Common myeloid progenitor, CD34-positive (primary cell): ENCODE measurements around the gene NOD1.
"Not testable (repeated sequence)": the region's sequence is repeated elsewhere in the genome, so short reads cannot be mapped to it uniquely, and the experiment has no call there.

ENCODE experiments used
- CTCF ChIA-PET: fragments of 350-600 bp; sonication (Branson Sonifier 250); formaldehyde crosslinking; loops from one replicate; lab custom pipeline; 2021; ENCODE audit warnings: antibody characterized with exemption; lab: Charles Lee
- POLR2A ChIA-PET: fragments of 350-600 bp; sonication (Branson Sonifier 250); formaldehyde crosslinking; loops from one replicate; lab custom pipeline; 2021; ENCODE audit warnings: antibody characterized with exemption; lab: Charles Lee
- DNase-seq, 3 donors: peaks; one replicate each; pipeline versions ENCODE4 v3.0.0 to v3.0.0-alpha.2; 2013
- H3K27ac ChIP-seq, 2 experiments: 1 replicate in 1 of 2; 2 replicates in 1 of 2; pipeline ENCODE4 v1.7.0; 2013; ENCODE audit warnings: inconsistent platforms in 2 of 2, low read length in 2 of 2, mild to moderate bottlenecking in 2 of 2, low read depth in 1 of 2, moderate library complexity in 1 of 2; ENCODE audit not compliant: severe bottlenecking in 2 of 2, insufficient read depth in 1 of 2, poor library complexity in 1 of 2
- H3K27me3 ChIP-seq, 5 experiments: replicated peaks in 2 of 5; 1 replicate in 3 of 5; 2 replicates in 2 of 5; pipeline versions ENCODE4 v1.6.1 to v1.7.0; 2013; ENCODE audit warnings: low read length in 4 of 5, mild to moderate bottlenecking in 2 of 5, moderate library complexity in 2 of 5, inconsistent platforms in 1 of 5; ENCODE audit not compliant: insufficient read depth in 5 of 5, control insufficient read depth in 4 of 5
- H3K36me3 ChIP-seq, 4 experiments: 1 replicate in 2 of 4; 2 replicates in 2 of 4; pipeline versions ENCODE4 v1.6.1 to v1.7.0; 2013; ENCODE audit warnings: low read length in 3 of 4, control low read depth in 1 of 4, mild to moderate bottlenecking in 1 of 4; ENCODE audit not compliant: control insufficient read depth in 4 of 4, insufficient read depth in 4 of 4
- H3K4me1 ChIP-seq, 4 experiments: 1 replicate in 3 of 4; 2 replicates in 1 of 4; pipeline versions ENCODE4 v1.6.1 to v1.7.1; 2013; ENCODE audit warnings: low read length in 3 of 4, mild to moderate bottlenecking in 3 of 4, control low read depth in 1 of 4, inconsistent platforms in 1 of 4, moderate library complexity in 1 of 4; ENCODE audit not compliant: control insufficient read depth in 4 of 4, insufficient read depth in 4 of 4; ENCODE audit errors: control extremely low read depth in 1 of 4
- H3K4me3 ChIP-seq, 7 experiments: 1 replicate in 4 of 7; 2 replicates in 3 of 7; pipeline versions ENCODE4 v1.5.1 to v1.7.0; 2013; ENCODE audit warnings: mild to moderate bottlenecking in 7 of 7, low read length in 6 of 7, moderate library complexity in 6 of 7, inconsistent platforms in 2 of 7, low read depth in 2 of 7, control low read depth in 1 of 7; ENCODE audit not compliant: insufficient read depth in 4 of 7, control insufficient read depth in 1 of 7; ENCODE audit errors: extremely low read depth in 1 of 7
- H3K9me3 ChIP-seq, 5 experiments: 1 replicate in 4 of 5; 2 replicates in 1 of 5; pipeline versions ENCODE4 v1.6.1 to v1.7.1; 2013; ENCODE audit warnings: low read length in 4 of 5, mild to moderate bottlenecking in 2 of 5, inconsistent platforms in 1 of 5, low read depth in 1 of 5, moderate library complexity in 1 of 5; ENCODE audit not compliant: control insufficient read depth in 4 of 5, insufficient read depth in 2 of 5; ENCODE audit errors: control extremely low read depth in 1 of 5
- WGBS: methylation state at CpG from one replicate; pipeline ENCODE4 v1.1.5; 2013; ENCODE audit not compliant: insufficient coverage; 5-methylcytosine and 5-hydroxymethylcytosine counted together

The NOD1 gene

GRCh38 chr7:30511494-30511893 lies 32.9 kb upstream of the NOD1 start:
- no peak for DNase-seq
- ChIA-PET CTCF (interaction anchor here (0.8 to 2.5 kb wide), 6 partner anchors 11 to 237 kb away, joined by 3 to 8 read pairs (median 3); no protein-coding TSS in a partner anchor), POLR2A (interaction anchor here (0.7 kb wide), 1 partner anchor 112 kb away, joined by 3 read pairs; no protein-coding TSS in a partner anchor)
- no peaks in the 10 kb centered on the region for H3K4me1 ChIP-seq
- no peak overlapping the region for H3K27ac ChIP-seq
- no peaks in the 10 kb centered on the region for H3K36me3 ChIP-seq
- no peaks in the 10 kb centered on the region for H3K27me3 ChIP-seq
- peaks cover 0 to 3% (median 0%) of the 10 kb centered on the region in 5 experiments for H3K9me3 ChIP-seq
- 100% methylated on average over 2 of the region's 2 CpGs for WGBS
- no peak overlapping the region for H3K4me3 ChIP-seq

- H3K36me3 ChIP-seq, result no peaks in the 10 kb centered on the region
- peaks cover 0 to 3% (median 2%) of the 10 kb centered on the region in 4 experiments for H3K4me1 ChIP-seq
- H3K4me3 ChIP-seq, result no peak overlapping the region
- 95% methylated on average over 2 of the region's 4 CpGs for WGBS
- CTCF ChIA-PET, result interaction anchor here (0.8 to 2.5 kb wide), 10 partner anchors 9 to 236 kb away, joined by 3 to 8 read pairs (median 3); no protein-coding TSS in a partner anchor
- H3K27ac ChIP-seq, result no peak overlapping the region
- POLR2A ChIA-PET, result no interaction called here
- H3K9me3 ChIP-seq, result peaks cover 0 to 3% (median 0%) of the 10 kb centered on the region in 5 experiments
- no peaks in the 10 kb centered on the region for H3K27me3 ChIP-seq
- DNase-seq, result peak; percentile 39 to 66 (median 65)
These were observed 31.8 kb upstream of the NOD1 start for GRCh38 chr7:30510124-30511075.

GRCh38 chr7:30509171-30509857 lies 30.7 kb upstream of the NOD1 start:
- H3K27ac ChIP-seq, H3K27me3 ChIP-seq, DNase-seq, POLR2A ChIA-PET, H3K4me3 ChIP-seq, H3K9me3 ChIP-seq, H3K4me1 ChIP-seq, CTCF ChIA-PET, H3K36me3 ChIP-seq: not testable (repeated sequence)
- 100% methylated on average over 1 of the region's 9 CpGs for WGBS

- H3K27ac ChIP-seq, H3K27me3 ChIP-seq, POLR2A ChIA-PET, H3K9me3 ChIP-seq, H3K4me3 ChIP-seq, DNase-seq, H3K36me3 ChIP-seq: not testable (repeated sequence)
- 95% methylated on average over 8 of the region's 9 CpGs for WGBS
- CTCF ChIA-PET, result interaction anchor here (0.6 to 1.8 kb wide), 3 partner anchors 29 to 158 kb away, joined by 3 to 4 read pairs (median 3); partner anchors contain the start of gene NOD1
- peaks cover 6 to 25% (median 21%) of the 10 kb centered on the region in 4 experiments for H3K4me1 ChIP-seq
These were observed 28.8 kb upstream of the NOD1 start for GRCh38 chr7:30507346-30507900.

- Histone ChIP-seq H3K4me3 (peak overlapping the region; percentile 75 to 97 (median 95)), H3K9me3 (peaks cover 0 to 3% (median 0%) of the 10 kb centered on the region in 5 experiments), H3K27me3 (no peaks in the 10 kb centered on the region), H3K36me3 (peaks cover 0 to 12% (median 1%) of the 10 kb centered on the region in 4 experiments), H3K27ac (peak overlapping the region; percentile 33 to 80), H3K4me1 (peaks cover 6 to 27% (median 21%) of the 10 kb centered on the region in 4 experiments)
- 0% methylated on average over 15 of the region's 19 CpGs for whole genome bisulfite sequencing
- ChIA-PET CTCF (interaction anchor here (0.6 to 1.0 kb wide), 2 partner anchors 11 to 229 kb away, joined by 3 to 4 read pairs; no protein-coding TSS in a partner anchor), POLR2A (no interaction called here)
- no peak for DNase-seq
These were observed 26.7 kb upstream of the NOD1 start for GRCh38 chr7:30505174-30505697.

- 0% methylated on average over 60 of the region's 64 CpGs for WGBS
- ChIA-PET CTCF (interaction anchor here (1.0 kb wide), 1 partner anchor 12 kb away, joined by 4 read pairs; no protein-coding TSS in a partner anchor), POLR2A (no interaction called here)
- Histone ChIP-seq H3K9me3 (peaks cover 0 to 3% (median 0%) of the 10 kb centered on the region in 5 experiments), H3K4me3 (peak within 1 kb of the TSS; percentile 75 to 97 (median 95)), H3K4me1 (peaks cover 6 to 27% (median 21%) of the 10 kb centered on the region in 4 experiments), H3K27me3 (no peaks in the 10 kb centered on the region), H3K27ac (peak within 1 kb of the TSS; percentile 40 to 80), H3K36me3 (peaks cover 0 to 17% (median 1%) of the 10 kb centered on the region in 4 experiments)
- peak; percentile 96 to 98 (median 98) for DNase-seq
These were observed 26.0 kb upstream of the NOD1 start, which contains the start of gene GGCT for GRCh38 chr7:30504301-30505173. Gene GGCT (minus strand): TSS chr7:30504829. CDS start chr7:30504709, 120 bp downstream.
